ENCODE data around the gene STK40.

GRCh38 chr1:36391271-36391670, 5.5 kb upstream of the STK40 start:
- TF ChIP-seq, protein P1, sequence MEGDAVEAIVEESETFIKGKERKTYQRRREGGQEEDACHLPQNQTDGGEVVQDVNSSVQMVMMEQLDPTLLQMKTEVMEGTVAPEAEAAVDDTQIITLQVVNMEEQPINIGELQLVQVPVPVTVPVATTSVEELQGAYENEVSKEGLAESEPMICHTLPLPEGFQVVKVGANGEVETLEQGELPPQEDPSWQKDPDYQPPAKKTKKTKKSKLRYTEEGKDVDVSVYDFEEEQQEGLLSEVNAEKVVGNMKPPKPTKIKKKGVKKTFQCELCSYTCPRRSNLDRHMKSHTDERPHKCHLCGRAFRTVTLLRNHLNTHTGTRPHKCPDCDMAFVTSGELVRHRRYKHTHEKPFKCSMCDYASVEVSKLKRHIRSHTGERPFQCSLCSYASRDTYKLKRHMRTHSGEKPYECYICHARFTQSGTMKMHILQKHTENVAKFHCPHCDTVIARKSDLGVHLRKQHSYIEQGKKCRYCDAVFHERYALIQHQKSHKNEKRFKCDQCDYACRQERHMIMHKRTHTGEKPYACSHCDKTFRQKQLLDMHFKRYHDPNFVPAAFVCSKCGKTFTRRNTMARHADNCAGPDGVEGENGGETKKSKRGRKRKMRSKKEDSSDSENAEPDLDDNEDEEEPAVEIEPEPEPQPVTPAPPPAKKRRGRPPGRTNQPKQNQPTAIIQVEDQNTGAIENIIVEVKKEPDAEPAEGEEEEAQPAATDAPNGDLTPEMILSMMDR (IDR thresholded peaks at IDR 0.05; ENCODE audit: low read depth, low read length): no peak
- TF ChIP-seq EZH2phosphoT487 (IDR thresholded peaks at IDR 0.05; ENCODE audit: low read depth): no peak
